Left lobe of liver (tissue), 2 donors: ENCODE results near the gene C5. TPM values are rescaled to one million over a fixed set of nuclear protein-coding genes. Genes with fewer than 3 reads are reported as not detected.
A peak's percentile ranks its signal among the peaks of the same experiment; 100 is the strongest.
"Not testable (repeated sequence)": the region's sequence is repeated elsewhere in the genome, so short reads cannot be mapped to it uniquely, and the experiment has no call there.

ENCODE experiments used
- ATAC-seq: fragments of 200-7000 bp; cut with Tn5 transposase; one replicate; pipeline ENCODE4 v1.9.1; 2020; ENCODE audit warnings: mild to moderate bottlenecking, moderate library complexity
- DNase-seq: peaks from one replicate; pipeline ENCODE4 v3.0.0-alpha.2; 2020; ENCODE audit warnings: low spot score
- total RNA-seq: library from RNA; stranded (reverse); gene quantifications from one replicate; pipeline ENCODE4 v1.2.1, GENCODE V29; 2021
- donor health status: DM: no; HTN: no; CAD: no; lungs with moderate emphysema.
- donor health status: DM: no; HTN: yes; CAD: no.

The C5 gene
- total RNA-seq, 1 donor from 2014 or later = 386 TPM

DNA sequence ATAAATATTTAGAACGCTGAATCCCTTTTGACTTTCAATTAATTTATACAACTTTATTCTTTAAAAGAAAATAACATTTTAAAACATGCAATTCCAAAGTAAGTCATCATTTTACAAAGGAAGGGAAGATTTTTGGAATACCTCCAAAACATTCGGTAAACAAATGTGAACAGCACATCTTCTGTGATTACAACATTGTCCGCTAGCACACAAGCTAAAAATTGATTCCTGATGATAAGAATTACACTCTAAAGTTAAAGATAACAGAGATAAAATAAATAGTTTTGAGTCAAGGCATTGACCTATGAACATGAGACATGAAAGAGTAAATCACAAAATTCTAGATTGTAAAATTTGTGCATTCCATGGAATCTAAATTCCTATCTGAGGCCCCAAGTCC lies 67.2 kb downstream of the C5 start:
- ATAC-seq = peak; percentile 41
- DNase-seq = no peak

DNA sequence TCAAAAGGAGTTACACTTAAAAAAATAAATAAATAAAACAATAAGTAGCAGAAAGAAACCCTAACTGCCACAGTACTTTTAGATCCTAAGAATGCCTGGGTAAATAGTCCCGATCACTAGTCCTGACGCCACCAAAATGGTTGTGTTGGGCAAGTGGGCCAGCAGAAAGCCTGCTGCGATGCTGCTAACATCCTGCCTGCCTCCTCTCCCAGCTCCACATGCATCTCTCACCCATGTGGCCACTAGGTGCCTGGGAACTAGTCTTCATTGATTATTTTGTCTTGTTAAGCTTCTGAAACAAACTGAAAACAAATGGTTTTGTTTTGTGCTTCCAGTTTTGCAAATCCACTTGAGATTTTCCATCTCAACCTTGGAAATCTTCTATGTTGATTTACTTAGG lies 69.1 kb downstream of the C5 start:
- DNase-seq (no peak), ATAC-seq (no peak)

DNA sequence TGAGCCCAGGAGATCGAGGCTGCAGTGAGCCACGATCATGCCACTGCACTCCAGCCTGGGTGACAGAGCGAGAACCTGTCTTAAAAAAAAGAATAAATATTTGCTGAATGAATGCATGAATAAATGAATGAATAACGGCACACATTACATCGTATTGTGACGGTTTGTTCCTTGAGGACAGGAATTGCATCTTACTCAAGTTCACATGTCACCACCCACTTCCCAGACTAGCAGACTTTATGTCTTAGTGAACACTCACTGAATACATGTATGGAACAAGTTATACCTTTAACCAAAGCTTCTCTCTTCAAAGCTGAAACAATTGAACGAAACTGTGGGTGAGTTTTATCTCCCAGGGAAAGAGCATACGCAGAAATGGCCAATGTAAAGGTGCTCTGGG lies 70.3 kb downstream of the C5 start:
- no peak for DNase-seq
- no peak for ATAC-seq

DNA sequence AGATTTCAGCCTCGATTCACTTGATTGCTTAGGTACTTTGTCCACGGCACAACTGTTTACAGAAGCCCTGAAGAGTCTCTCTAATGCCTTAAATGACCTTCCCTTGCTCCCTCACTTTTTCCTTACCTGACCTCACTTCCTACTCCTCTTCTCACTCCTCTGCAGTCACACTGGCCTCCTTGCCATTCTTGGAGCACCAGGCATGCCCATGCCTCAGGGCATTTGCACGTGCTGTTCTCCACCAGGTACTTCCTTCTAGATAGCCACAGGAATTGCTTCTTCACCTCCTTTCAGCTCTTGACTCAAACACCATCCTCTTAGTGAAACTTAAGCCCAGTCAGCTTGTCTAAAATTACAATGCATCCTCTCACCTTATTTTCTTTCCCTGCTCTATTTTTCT lies 71.1 kb downstream of the C5 start:
- ATAC-seq (no peak), DNase-seq (no peak)

DNA sequence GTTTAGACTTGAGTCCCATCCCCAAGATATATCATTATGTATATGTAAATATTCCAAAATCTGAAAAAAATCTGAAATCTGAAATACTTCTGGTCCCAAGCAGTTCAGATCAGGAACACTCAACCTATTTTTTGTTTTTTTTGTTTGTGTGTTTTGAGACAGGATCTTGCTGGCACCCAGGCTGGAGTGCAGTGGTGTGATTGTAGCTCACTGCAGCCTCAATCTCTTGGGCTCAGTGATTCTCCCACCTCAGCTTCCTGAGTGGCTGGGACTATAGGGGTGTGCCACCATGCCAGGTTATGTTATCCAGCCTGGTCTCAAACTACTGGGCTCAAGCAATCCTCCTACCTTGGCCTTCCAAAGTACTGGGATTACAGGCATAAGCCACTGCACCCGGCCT lies 72.8 kb downstream of the C5 start:
- ATAC-seq (no peak), DNase-seq (no peak)

DNA sequence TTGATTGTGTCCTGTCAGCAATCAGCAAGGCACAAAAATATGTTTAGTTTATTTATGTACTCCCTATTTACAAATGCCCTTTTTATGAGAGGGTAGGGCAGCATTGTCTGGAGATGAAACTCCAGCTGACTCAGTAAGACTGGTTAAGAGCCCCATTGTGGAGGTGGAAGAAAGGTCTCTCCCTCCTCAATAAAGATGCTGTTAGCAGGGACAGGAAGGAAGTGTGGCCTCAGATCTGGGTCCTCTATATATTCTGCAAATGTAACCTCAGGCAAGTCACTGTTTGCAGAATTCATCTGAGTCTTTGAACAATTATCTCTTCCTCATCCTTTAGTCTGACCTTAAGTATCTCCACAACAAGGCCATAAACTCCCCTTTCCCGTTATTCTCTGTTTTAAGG lies 75.2 kb downstream of the C5 start:
- no peak for ATAC-seq
- no peak for DNase-seq

DNA sequence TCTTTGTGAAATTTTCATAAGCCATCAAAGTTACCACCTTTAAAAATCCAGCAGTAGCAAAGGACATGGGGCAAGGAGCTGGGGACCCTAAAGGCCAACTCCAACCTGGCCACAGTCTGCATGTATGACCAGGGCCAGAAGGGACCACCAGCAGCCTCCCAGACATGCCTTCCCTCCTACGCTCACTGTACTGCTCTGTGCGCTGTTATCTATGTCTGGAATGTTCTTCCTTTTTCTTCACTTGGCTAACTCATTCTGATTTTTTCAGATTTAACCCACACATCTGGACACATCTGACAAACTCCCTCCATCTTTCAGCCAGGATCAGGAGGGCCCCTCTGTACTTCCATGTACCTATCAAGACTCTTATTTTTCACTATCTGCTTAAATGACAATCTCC lies 75.9 kb downstream of the C5 start:
- no peak for DNase-seq
- ATAC-seq = peak; percentile 27

DNA sequence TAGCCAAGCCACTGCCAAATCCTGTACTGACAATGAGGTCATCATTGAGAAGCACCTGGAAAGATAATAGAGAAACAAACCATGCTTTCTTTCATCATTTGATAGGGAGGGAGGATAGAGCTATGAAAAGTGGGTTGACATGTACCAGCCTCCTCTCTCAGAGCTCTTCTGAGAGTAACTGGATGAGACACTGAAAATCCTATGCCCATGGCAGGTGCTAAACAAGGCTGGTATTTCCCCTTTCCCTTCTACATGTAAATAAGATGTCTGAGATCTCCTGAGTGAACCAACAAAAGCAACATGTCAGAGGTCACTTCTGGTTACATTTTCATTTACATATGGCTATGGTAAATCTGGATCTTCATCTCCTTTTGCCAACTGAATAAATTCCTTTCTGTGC lies 78.1 kb downstream of the C5 start:
- no peak for ATAC-seq

DNA sequence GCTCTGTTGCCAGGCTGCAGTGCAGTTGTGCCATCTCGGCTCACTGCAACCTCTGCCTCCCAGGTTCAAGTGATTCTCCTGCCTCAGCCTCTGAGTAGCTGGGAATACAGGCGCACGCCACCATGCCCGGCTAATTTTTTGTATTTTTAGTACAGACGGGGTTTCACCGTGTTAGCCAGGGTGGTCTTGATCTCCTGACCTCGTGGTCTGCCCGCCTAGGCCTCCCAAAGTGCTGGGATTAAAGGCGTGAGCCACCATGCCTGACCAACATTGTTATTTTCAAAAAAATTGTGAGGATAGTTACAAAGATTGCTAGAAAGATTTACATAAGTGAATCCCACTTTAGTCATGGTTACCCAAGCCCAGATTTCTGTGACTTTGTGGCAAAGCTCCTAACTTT lies 78.6 kb downstream of the C5 start:
- not testable (repeated sequence) for ATAC-seq, DNase-seq

More for the DNA sequence above, 78.1 kb downstream of the C5 start:
- DNase-seq = no peak

DNA sequence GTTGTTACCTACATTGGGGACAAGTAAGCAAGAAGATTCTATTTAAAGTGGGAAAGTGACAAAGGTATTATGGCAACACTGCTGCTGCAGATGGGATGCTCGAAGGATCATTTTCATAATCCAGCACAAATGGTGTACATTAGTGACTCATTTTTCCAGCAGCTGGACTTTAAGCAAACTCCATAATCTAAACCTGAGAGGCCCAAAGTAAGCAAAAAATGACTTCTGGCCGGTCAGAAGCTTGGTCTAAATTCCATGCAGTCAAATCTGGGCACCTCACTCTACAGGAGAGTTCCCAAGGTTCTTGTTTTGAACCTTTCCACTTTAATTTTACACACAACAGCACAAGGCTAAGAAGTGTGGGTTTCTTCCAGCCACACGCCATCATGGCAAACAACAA lies 79.8 kb downstream of the C5 start:
- DNase-seq (no peak), ATAC-seq (no peak)

DNA sequence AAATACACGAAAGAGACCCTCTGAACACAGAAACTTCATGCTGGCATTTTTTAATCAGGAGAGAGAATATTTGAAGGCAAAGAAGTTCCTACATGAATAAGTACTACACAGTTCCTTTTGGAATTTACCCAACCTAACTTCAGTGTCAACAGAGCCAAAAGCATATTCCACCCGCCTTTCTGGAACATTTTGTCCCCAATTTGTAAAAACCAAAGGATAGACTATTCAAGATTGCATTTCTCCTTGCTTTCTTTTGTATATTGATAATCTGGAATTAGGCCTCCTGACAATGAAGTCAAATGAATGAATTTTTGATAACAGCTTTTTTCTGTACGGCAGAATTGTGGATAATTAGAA lies 84.1 kb downstream of the C5 start:
- no peak for ATAC-seq
- DNase-seq = no peak

DNA sequence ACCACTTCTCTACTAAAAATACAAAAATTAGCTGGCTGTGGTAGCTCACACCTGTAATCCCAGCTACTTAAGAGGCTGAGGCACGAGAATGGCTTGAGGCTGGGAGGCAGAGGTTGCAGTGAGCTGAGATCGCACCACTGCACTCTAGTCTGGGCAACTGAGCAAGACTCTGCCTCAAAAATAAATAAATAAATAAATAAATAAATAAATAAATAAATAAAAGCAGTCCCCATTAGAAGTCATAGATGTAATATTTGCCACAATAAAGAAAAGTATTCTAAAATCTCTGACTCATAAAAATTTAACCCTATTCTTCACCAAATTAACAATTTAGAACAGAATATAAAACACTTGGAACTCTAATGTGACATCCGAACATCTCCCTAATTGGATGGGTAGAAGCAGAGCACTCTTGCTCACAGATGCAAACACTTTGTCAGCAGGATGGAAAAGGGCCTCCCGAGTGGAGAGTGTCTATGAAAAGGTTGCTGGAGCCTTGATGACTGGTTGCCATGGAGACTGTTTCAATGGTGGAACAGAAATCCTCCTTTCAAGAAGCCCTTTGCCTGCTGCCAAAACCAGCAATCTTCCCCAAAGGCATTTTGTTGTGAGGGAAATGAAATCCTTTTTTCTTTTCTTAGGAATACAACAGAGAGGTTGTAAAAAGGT lies 84.6 kb downstream of the C5 start:
- DNase-seq (no peak), ATAC-seq (no peak)

DNA sequence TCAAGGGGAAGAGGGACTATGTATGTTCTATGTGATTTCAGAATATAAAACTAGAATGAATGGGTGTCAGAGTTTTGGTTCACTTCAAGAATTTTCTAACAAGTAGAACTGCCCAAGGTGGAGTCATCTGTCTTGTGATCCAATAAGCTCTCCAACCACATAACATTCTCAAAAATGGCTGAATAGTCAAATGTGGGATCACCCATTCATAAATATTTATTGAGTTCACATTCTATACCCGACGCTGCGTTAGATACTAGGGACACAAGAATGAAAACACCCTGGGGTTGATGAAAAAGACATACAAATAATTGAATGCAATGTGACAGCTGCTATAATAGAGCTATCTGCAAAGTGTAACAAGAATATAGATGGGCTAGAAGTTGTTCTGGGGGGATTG lies 88.1 kb downstream of the C5 start:
- ATAC-seq (no peak), DNase-seq (no peak)

DNA sequence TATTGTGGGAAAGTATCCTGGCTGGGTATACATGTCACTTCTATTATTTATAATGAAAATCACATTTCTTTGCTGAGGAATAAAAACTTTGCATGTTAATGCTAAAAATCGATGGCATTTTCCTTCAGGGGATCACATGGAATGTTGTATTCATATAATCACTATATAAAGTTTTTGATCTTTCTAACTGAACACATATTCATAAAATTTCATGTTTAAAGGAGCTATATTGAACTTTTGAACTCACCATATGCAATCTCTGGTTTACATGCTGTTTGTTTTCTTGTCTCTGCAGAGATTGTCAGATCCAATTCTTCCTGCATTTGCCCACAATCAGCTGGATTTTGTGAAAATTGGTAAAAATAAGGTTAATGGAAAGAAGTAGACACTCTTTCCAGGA lies 90.1 kb downstream of the C5 start:
- DNase-seq (no peak), ATAC-seq (no peak)

DNA sequence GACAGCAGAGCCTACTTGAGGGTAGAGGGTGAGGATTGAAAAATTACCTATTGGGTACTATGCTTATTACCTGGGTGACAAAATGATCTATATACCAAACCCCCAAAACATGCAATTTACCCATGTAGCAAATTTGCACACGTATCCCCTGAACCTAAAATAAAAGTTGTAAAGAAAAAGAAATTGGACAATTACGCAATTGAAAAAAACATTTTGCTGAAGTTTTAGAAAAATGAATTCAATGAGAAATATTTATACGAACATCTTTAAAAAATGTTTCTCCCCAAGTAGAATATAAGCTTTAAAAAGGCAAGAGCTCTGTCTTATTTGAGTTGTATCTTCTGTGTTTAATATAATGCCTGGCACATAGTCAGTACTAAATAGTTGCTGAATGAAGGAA lies 93.2 kb downstream of the C5 start:
- DNase-seq (no peak), ATAC-seq (no peak)

DNA sequence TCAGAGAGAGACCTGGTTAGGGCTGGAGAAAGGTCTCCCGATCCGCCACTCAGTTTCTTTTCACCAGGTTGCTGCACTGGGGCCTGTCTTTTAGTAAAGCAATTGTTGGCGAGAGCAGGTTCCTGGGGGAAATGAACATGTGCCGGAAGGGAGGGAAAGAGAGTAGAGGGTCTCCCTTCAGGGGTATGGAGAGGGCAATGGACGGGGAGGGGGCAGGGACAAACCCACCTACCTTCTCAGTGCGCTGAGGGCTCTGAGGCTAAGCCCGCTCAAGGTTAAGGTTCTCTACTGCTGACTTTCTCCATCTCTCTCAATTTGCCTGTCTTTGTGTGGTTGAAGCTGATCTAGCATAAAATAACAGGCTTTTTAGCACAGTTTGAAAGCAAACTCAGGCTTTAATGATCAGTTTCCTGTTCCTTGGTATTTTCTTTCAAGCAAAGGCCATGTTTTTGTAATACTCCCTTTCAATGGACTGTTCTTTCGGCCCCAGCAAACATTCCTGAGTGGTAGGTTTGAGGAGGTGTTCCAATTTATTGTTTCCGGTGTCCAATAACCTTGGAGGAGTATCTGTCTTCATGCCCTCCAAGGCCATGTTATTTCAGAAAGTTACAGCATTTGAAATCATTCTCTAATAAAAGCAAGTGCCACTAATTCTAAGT lies 98.0 kb downstream of the C5 start:
- ATAC-seq (peak; percentile 4), DNase-seq (no peak)

DNA sequence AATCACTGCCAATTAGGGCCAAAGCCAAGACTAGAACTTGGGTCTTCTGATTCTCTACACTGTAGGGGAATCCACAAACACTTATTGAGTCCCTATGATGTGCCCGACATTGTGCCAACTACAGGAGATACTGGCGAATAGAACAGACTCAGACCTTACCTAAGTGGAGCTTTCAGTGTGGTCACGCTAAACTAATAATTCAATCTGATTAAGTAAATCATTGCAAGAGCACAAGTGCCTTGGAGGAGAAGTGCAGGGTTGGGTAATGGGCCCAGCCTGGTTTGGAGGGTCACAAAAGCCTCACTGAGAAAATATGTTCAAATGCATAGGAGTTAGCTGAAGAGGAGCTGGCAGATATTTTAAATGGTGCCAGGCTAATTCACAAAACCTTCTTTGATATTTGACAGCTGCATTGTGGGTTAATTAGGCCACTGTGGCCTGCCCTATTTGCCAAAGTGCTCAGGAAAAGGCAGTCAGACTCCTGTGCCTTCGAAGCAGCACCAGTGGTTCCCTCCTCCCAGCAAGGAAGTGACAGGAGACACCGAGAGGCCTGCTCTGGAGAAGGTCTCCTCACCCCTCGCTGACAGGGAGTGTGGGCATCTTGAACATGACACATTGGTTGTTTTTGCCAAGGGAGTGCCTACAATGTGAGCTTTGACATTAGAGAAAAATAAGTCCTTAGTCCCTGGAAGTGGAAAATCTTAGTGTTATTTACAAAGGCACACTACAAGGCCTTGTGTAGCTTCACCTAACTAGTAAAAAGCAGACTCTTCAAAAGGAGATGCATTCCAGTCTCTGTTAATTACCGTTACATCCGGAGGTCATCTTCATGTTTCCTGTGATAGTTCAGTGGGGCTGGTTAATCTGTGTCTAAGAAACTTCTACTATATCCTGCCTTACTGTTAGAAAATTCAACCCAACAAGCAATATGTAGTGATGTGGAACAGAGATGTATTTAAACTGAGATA lies 99.4 kb downstream of the C5 start:
- no peak for DNase-seq
- ATAC-seq = peak; percentile 15

DNA sequence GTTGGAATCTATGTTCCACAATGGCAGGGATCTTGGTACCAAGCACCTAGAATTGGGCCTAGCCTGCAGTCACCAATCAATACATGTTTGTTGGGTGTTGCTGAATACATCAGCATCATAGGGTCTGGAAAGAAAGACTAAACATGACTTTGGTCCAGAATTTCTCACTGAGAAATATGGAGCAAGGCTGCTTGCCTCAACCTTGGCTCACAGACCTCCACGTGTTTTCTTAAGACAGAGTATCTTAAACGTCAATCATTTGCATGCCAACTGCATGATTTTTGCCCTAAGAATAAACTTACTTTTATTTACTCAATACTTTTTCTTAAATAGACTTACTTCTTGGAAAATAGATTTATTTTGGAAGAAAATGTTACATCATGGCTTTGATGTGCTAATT lies 100.8 kb downstream of the C5 start:
- ATAC-seq = no peak

DNA sequence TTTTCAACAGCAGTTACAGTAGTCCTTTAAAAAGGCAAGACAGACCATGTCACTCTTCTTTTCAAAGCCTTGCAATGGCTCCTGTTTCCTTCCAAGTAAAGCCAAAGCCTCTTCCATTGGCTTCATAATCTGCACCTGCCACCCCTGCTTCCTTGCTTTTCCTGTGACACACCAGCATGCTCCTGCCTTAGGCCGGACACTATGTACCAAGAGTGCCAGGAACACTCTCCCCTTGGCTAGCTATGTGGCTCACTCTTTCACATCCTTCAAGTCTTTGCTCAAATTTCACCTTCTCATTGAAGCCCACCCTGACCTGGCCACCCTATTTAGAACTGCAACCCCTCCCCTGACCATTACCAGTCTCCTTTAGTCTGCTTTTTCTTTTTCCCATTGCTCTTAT lies 101.3 kb downstream of the C5 start:
- no peak for ATAC-seq
- DNase-seq = no peak

More for the DNA sequence above, 100.8 kb downstream of the C5 start:
- DNase-seq = no peak

DNA sequence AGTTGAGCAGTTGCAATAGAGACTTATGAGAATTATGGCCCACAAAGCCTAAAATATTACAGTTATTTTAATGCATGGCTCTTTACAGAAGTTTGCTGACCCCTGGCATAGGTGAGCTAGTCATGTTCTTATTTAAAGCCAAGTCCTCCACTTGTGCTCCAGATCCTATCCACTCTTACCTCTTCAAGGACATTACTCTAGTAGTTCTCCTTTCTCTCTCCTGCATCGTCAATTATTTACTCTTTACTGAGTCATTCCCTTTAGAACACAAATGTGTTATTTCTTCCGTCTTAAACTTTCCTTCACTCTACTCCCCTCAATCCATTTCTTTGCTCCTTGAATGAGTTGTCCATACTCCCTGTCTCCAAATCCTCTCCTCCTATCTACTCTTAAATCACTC lies 102.9 kb downstream of the C5 start:
- ATAC-seq = no peak
- no peak for DNase-seq

DNA sequence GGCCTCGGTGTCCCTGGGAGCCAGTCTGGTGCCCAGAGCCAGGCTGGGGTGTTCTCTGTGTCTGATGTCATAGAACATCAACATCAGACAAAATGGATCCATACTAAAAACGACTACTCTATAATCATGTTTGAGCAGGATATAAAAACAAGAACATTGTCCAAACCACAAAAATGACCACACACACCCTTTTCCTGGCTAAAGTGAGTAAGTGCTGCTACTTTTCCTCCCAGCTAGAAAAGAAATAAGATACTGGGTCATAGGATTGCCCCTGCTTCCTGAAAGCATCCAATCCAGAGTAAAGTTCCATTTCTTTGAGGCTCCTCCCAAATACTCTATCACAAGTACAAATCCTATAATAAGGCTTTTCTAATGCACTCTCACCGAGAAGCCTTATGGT lies 103.8 kb downstream of the C5 start:
- ATAC-seq (no peak), DNase-seq (no peak)

DNA sequence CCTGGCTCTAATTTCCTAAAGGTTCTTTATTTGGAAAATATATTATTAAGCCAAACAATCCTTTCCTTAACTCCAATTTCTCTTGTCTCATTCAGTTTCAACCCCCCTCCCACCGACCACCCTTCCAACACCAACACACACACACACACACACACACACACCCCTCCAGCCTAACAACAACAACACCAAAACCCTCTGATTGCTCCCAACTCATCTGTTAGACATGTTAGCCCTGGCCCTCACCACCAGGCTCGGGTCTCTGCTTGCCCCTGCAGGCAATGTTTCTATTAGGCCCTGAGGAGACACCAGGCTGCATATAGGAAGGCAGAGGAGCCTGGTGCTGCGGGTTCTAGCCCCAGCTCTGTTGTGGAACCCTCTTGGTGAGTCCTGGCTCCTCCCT lies 105.1 kb downstream of the C5 start:
- ATAC-seq (peak; percentile 2), DNase-seq (no peak)
